Measurements from ENCODE around the gene AUTS2. TPM values are rescaled to one million over a fixed set of nuclear protein-coding genes. Genes with fewer than 3 reads are reported as not detected.

The AUTS2 gene
- polyA plus RNA-seq, 10 donors: 54.7 to 101 (median 77.6) TPM

DNA sequence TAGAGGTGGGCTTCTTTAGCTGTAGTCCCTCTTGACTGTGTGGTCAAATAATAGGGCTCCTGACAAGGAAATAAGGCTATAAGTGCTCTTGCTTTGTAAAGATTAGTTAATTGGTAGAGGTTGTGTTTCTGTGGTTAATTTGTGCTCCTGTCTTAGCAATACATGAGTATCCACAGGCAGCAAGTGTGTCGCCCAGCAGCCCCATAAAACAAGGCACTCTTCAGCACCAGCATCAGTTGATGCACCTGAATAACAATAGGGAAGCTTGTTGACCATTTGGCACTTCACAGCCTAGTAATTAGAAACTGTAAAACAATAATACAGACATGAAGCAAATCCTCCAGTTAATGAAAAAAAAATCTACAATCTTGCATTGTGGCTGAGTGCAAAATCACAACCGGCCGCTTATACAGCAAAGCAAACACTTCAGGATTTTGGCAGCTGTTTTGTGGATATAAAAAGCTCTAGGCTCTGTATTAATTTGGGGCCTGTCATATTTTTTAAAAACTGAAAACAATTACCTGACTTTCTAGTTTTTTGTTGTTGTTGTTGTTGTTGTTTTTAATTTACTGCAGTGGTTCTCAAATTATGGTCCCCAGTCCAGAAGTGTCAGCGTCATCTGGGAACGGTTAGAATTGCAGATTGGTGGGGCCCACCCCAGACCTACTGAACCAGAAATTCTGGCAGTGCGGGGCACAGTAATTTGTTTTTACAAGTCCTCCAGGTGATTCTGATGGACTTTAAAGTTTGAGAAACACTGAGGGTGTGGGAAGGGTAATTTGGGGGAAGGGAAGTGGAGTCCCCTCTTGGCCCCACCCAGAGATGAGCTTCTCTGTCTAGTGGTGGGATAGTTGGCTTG lies 56.8 kb downstream of the AUTS2 start:
- peak in 1 of 3 donors; percentile 28 for DNase-seq

DNA sequence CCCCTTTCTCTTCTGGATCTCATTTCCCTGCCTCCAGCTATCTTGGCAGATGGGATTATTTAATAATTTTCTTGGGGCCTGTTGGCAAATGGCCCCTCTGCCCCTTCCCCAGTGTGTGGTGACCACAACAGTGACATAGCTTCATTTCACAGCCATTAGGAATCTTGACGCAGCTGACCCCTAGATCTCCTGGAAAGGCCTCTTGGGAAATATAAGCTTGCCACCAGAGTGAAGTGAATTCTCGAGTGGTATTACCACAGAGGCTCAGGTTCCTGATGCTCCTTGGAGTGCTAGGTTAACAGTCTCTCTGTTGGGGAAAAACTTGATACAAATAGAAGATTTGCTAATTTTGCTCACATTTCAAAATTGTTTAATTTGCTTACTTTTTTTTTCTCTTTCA lies 57.8 kb downstream of the AUTS2 start:
- no peak for DNase-seq

DNA sequence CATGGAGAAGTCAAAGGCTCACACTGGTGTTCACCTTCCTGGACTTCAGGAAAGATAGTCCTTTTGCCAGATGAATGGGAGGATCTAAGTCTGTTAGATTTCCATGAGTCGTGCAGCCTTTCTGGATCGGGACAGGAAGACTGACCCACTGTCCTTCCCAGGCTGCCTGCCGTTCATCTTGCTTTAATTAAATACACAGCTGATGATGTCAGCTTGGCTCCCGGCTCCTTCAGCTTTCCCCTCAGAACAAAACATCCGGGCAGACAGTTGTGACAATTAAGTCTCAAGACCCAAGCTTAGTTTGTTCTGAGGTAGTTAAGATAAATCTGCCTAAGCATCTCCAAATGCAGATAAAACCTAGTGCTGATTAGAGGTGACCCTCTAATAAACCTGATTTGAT lies 58.6 kb downstream of the AUTS2 start:
- peak; percentile 58 to 85 (median 72) for DNase-seq

DNA sequence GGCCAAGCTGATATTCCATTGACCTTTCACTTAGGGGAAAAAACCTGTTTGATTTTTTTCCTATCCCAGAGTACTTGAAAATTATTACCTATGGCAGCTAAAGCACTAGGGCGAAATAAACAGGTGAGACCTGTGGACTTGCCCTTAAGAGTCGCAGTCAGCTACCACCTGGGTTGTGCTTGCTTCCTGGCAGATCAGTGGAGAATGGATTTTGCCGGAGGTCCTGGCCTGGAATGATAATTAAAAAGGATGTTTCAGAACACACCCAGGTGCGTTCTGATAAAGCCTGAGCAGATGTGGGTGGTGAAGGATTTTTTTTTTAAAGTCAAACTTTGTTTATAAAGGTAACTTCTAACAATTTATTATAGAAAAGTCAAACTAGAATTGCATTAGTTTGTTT lies 59.1 kb downstream of the AUTS2 start:
- no peak for DNase-seq

DNA sequence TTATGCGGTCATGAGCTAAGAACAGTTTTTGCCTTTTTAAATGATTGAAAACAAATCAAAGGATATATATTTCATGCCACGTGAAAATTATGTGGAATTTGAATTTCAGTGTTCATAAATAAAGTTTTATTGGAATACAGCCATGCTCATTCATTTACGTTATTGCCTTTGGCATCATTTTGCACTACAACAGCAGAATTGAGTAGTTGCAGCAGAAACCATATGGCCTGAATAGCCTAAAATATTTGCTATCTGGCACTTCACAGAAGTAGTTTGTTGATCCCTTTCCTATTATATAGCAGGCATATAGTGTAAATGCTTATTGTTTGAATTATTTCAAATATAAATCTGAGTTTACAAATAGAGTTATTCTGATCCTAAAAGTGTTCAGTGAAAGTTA lies 59.7 kb downstream of the AUTS2 start:
- no peak for DNase-seq

DNA sequence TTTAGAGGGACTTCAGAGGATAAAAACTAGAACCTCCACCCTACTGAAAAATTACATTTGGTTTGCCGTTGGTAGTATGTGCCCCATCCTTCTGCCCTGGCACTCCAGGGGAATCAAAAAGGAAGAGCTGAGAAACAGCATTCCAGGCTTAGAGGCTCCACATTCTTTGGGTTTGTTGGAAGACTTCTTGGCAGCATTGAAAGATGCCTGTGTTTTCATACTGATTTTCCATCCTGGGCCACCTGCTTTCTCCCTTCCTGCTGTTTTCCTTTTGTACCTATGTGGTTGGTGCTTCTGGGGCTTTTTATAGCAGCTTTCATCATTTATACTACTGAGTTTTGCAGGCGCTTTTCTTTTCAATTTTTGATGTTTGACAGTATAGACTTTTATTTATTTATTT lies 61.7 kb downstream of the AUTS2 start:
- DNase-seq: no peak

DNA sequence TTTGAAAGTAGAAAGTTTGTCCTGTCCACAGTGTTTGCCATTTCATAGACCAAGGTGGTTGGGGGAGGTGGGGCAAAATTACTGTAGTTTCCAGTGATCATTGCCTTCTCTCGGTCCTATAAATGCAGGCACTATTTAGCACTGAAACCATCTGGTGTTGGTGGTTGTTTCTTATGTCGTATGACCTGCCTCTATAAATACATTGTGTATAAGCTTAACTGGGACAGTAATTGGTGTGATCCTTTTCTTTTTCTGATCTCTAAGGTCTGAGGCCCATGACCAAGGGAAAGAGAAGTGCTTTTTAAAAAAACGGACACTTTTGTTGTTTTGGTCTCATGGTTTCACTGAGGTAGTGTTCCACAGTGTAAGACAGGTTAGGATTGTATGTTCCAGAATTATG lies 63.1 kb downstream of the AUTS2 start:
- no peak for DNase-seq

DNA sequence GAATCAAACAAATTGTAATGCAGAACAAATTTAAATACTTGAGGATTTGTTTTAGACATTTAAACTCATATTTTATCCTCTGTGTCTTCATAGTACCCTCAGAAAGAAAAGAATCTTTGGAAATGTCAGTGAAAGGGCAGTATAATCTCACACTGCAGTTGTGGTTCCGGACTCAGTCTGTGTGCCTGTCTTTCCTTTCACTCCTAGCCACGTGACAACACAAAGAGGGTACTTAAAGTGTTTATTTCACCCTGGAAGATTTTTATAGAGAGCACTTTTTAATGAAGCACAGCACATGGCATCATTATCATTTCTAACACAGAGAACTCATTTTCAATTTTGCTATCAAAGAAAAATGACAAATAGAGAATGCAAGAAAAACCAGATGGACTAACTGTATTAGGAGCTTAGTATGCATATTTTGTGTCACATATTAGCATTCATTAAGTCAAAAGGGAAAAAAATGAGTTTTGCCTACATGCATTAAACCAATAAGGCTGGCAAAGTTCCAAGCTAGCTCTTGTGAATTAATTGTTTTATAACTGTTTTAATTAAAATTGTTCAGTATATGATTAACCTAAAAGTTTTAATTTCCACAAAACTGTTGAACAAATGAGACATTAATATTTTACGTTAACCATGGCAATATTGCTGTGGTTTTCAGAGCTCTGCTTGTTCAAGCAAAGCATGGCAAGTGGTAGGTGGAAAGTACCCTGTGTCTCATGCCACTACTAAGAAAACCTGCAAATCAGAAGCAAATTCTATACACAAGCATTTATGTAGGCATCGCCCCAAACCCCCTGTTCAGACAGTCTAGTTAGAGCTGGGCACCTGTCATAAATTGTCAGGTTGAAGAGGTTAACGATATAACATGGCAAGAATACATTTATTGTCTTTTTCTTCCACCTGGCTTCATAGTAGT lies 65.9 kb downstream of the AUTS2 start:
- no peak for DNase-seq

DNA sequence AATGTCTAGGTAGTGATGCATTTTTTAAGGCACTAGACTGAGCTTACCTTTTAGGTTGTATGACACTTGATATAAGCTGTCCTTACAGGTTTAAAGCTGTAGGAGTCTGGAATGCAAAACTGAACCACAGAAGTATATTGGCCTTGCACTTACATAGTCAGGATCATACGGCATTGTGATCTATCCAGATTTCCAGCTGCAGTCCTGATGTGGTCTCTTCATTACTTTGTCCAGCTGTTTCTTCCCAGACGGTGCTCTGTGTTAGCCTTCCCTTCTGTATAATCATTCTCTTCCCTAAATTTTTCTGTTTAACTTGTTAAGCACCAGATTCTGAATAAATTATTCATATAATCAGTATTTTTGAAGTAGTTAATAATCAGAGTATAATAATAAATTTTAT lies 67.1 kb downstream of the AUTS2 start:
- DNase-seq: peak in 1 of 3 donors; percentile 49

DNA sequence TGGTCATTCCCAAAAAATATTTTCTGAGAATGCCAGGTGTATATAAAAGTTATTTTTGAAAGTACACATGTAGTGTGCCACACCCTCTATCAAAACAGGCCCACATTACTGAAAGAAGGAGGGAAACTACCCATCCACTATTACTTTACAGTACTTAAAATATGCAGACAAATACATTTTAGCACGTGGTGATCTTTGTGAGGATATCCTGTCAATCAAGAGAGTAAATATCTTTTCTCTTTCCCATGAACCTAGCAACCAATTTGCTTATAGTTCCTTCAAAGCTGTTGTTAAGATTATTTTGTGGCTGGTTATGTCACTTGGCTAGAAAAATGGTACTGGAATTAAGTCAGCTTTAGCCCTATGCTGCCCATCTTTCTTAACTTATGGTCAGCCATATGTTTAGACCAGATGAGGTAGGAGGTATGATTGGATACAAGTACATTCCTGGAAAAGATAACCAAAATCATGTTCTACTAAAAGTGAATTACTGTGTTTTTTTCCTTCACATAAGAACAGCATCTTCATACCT lies 70.1 kb downstream of the AUTS2 start:
- no peak for DNase-seq

DNA sequence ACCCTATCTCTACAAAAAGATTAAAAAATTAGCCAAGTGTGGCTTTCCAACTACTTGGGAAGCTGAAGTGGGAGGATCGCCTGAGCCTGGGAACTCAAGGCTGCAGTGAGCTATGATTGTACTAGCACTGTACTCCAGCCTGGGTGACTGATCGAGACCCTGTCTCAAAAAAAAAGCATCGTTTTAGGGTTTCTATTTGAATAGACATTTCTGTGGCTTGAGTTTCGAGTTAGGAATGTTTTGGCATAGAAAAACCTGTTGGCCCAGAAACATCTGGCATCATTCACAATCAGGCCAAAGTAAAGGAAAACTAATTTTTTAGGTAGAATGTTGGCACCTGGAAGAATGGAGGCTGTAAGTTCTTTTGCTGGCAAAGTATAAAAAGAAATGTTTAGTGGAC lies 72.4 kb downstream of the AUTS2 start:
- DNase-seq: no peak

DNA sequence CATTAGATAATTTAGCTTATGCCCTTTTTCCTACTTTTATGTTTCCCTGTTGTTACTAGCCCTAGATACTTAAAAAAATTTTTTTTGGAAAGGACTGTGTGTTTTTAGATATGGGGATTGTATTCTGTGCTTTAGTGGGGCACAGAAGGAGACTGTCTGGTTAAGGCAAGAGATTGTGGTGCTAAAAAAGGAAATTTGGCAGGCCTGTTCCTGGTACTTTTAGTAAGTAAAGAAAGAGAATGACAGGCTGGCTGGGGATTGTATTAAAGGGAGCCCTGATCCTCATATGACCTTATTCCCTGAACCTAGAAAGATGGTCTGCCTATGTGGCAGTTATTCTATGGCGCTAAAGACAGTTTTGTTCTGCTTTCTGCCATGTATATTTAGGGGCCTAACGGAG lies 74.8 kb downstream of the AUTS2 start:
- no peak for DNase-seq

DNA sequence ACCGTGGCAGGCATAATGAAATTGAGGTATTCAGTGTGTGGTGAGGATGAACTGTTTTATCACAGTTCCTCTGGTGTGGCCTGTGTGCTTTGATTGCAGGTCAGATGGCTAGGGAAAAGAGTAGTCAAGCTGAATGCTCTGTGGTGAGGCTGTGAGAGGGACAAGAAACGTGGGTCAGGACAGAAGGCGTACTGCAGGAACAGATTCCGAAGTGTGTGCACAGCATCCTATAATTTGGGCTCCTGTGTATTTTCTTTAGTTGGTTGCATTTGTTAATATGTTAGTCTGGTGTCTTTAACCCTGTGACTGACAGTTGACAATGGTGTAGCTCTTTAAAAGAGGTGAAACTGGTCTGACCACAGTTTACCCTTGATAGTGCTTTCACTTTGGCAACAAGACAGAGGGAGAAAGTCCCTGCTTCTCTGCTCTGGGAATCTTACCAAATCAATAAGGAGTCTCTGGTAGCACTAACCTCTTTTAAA lies 76.5 kb downstream of the AUTS2 start:
- no peak for DNase-seq

DNA sequence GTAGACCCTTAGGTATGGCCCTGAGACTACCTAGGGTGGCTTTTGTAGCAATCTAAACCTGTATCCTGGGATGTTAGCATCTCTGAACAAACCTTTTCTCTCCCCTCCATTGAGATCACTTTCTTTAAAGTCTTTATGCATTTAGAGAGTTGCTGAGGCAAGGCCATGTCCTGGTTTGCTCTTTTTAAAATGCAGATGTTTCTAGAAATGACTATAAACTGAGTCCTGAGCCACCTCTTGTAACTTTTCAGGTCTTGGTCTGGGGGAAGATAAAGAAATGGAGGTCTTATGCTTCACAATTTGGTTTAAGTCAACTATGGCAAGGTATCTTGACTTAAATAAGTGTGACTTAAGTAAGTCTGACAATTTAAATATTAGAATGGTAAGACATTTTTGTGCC lies 78.0 kb downstream of the AUTS2 start:
- no peak for DNase-seq

DNA sequence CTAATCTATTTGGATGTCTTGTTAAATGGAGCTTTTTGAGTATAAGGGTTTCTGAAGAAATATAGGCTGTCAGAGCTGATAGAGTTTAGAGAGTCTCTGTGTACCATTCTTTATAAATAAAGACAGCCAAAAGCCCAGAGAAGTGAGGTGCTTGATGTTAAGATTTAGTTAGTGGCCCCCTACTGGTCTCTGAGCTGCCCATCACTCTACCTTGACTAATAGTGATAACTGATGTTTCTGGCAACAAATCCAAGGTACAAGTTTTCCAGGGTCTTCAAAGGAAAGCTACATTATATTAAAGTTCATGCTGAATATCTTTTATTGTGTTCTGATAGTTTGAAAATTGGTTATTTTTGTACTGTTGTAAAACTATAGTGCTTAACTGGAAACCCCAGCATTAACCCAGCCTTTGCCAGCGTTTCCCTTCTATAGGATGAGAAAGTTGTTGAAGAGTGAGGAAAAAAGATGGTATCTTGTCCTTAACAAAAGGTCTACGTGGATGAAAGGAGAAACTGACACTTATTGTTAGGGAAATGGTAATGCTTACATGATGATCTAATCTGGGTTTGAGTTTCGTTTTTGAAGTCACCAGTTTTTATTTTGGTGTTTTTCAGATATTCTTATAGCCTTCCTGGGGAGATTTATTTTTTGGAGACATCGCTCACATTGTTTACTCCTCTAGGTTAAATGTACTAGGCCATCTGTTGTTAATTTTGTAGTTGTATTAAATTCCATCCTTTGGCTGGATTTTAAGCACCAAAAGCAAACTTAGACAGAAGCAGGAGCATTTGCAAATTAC lies 79.0 kb downstream of the AUTS2 start:
- DNase-seq: peak in 1 of 3 donors; percentile 36

DNA sequence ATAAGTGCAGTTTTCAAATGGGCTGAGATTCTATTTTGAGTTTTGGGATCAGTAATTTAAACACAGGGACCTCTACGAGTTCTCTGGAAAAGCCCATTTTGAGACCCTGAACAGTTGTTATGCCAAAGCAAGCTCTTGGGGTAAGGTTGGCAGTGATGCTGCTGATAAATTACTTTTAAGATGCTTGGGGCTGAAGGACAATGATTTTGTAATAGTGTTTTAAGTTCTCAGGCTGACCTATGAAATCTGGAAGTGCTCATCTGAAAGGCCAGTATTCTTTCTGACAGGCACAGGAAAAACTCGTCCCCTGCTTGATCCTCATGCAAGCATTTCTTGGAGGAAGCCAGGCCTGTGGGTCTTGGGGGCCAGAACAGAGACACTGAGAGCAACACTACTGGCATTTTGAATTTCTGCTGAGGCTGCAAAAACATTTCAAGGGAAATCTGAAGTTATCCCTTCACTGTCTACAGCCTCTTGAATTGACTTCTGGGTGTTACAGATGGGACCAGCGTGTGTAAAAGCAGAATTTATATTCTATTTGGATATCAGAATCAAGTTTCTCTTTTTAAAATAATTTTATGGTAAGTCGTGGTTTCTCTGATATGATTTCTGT lies 79.7 kb downstream of the AUTS2 start:
- peak in 1 of 3 donors; percentile 76 for DNase-seq

DNA sequence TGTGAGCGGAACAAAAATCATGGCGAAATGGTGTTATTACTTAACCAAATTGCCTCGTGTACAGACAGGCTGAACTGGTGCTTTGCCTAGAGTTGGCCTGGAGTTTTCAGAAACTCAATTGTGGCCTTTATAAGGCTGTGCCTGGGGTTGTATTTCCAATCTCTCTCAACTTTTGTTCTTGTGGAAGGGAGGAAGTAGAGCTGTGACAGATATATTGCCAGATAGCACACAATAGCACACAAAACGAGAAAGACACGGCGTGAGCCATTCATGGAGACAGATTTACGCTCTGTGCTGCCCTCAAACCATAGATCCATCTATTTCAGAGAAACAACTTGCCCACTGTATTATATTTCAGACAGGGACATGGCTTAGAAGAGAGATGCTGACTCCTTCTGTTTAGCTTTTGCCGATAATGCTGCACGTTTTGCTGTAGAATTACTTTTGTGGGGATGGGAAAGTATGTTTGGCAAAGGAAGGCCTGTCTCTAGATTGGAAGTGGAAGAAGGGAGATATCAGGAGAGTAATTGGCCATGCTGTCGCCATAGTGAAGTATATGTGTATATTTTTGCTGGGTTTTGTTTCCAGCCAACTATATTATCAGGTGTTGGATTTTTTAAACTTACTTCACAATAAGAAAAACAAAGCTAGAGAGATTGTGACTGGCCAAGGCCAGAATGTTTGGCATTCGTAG lies 80.4 kb downstream of the AUTS2 start:
- peak in 1 of 3 donors; percentile 65 for DNase-seq

DNA sequence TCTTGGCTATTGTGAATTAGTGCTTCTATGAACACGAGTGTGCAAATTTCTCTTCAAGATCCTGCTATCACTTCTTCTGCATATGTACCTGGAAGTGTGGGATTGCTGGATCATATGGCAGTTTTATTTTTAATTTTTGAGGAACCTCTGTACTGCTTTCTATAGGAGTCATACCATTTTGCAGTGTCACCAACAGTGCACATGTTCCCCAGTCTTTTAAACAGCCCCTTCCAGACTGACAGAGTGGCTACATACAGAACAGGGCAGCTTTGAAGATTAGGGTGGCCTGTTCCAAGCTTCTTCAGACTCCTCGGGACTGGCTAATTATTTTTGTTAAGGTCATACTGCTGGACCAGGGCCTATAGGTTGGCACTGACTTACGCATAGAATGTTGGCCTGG lies 82.9 kb downstream of the AUTS2 start:
- no peak for DNase-seq

DNA sequence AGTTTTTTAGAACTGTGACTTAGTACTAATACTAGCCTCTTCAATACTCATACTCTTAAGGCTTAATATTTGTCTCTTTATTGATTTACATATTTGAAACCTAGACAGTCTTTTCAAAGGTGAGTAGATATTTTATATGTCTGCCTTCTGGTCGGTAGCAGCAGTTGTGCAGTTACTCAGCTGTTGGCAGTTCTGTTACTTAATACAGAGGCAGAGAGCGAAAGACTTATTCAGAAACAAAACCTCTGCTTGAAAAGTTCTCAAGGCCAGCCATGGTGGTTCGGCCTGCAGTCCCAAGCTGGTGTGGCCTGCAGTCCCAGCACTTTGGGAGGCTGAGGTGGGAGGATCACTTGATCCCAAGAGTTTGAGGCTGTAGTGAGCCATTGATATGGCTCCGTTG lies 84.2 kb downstream of the AUTS2 start:
- DNase-seq: no peak

DNA sequence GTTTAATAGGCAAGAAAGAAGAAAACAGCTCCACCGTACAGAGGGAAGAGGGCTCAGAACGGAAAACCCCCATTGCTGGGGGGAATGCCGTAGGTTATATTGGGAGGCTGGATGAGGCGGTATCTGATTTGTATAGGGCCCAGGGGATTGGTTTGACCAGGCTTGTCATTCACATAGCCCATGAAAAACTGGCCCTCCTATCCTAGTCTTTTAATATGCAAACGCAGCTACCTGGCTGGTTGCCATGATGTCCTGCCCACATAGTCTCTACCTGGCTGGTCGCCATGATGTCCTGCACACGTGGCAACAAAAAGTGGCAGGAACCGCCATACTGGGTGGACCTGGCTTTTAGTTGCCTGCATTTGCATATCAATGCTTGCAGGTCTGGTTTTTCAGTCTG lies 84.7 kb downstream of the AUTS2 start:
- no peak for DNase-seq
